ENCODE results near the gene TNPO2.

DNA sequence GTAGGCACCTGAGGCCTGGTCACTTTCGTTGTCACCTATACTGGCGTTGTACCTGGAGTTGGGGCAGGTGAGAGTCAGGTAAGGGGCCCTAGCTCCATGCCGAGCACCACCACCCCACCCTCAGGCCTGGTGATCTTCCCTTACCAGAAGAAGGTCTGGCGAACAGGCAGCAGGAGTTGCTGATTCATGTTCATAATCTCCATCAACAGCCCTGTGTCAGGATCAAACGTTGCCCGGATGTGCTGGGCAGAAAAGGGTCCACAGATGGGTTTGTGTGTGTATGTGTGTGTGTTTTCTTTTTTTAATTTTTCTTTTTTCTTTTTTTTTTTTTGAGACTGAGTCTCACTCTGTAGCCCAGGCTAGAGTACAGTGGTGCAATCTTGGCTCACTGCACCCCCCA lies 71.5 kb downstream of the TNPO2 start:
- TF ChIP-seq, protein P1, sequence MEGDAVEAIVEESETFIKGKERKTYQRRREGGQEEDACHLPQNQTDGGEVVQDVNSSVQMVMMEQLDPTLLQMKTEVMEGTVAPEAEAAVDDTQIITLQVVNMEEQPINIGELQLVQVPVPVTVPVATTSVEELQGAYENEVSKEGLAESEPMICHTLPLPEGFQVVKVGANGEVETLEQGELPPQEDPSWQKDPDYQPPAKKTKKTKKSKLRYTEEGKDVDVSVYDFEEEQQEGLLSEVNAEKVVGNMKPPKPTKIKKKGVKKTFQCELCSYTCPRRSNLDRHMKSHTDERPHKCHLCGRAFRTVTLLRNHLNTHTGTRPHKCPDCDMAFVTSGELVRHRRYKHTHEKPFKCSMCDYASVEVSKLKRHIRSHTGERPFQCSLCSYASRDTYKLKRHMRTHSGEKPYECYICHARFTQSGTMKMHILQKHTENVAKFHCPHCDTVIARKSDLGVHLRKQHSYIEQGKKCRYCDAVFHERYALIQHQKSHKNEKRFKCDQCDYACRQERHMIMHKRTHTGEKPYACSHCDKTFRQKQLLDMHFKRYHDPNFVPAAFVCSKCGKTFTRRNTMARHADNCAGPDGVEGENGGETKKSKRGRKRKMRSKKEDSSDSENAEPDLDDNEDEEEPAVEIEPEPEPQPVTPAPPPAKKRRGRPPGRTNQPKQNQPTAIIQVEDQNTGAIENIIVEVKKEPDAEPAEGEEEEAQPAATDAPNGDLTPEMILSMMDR (IDR thresholded peaks at IDR 0.05) = no peak
- TF ChIP-seq POLR2A (IDR thresholded peaks at IDR 0.05) = no peak
